HG03139 (cell line): ENCODE data around the gene MYO15B.
"Not testable (repeated sequence)": the region's sequence is repeated elsewhere in the genome, so short reads cannot be mapped to it uniquely, and the experiment has no call there.

ENCODE experiments used
- ATAC-seq: cut with Tn5 transposase; IDR thresholded peaks from one replicate; pipeline ENCODE4 v1.9.1; 2021; ENCODE audit not compliant: unreplicated experiment

MYO15B gene

GRCh38 chr17:75575197-75575596 is 12.4 kb upstream of the MYO15B start:
- ATAC-seq: no peak

GRCh38 chr17:75575728-75576127 is 11.9 kb upstream of the MYO15B start:
- ATAC-seq: no peak

- no peak for ATAC-seq
Observed at GRCh38 chr17:75576661-75577060, 10.9 kb upstream of the MYO15B start.

- ATAC-seq: not testable (repeated sequence)
Observed at GRCh38 chr17:75581121-75581725, 6.4 kb upstream of the MYO15B start.

- not testable (repeated sequence) for ATAC-seq
Observed at GRCh38 chr17:75583197-75583596, 4.4 kb upstream of the MYO15B start.

GRCh38 chr17:75584849-75585175 is 2.8 kb upstream of the MYO15B start:
- ATAC-seq: no peak

- ATAC-seq: no peak
Observed at GRCh38 chr17:75588596-75589011, 1.0 kb downstream of the MYO15B start.

GRCh38 chr17:75589012-75589918 is 1.7 kb downstream of the MYO15B start:
- peak; percentile 67 for ATAC-seq

GRCh38 chr17:75589919-75590303 is 2.3 kb downstream of the MYO15B start:
- ATAC-seq: no peak

- ATAC-seq: no peak
Observed at GRCh38 chr17:75590314-75590761, 2.7 kb downstream of the MYO15B start.

GRCh38 chr17:75590849-75591721 is 3.5 kb downstream of the MYO15B start:
- ATAC-seq: no peak

- ATAC-seq: no peak
Observed at GRCh38 chr17:75591722-75592302, 4.2 kb downstream of the MYO15B start.

- ATAC-seq: no peak
Observed at GRCh38 chr17:75592348-75593020, 4.9 kb downstream of the MYO15B start.

GRCh38 chr17:75593430-75593829 is 5.8 kb downstream of the MYO15B start:
- ATAC-seq: not testable (repeated sequence)

- ATAC-seq: no peak
Observed at GRCh38 chr17:75594499-75595283, 7.1 kb downstream of the MYO15B start.

GRCh38 chr17:75595284-75595919 is 7.8 kb downstream of the MYO15B start:
- no peak for ATAC-seq

- ATAC-seq: no peak
Observed at GRCh38 chr17:75595920-75596313, 8.3 kb downstream of the MYO15B start.

GRCh38 chr17:75596320-75597087 is 8.9 kb downstream of the MYO15B start:
- ATAC-seq: no peak
